Measurements from ENCODE around the gene ELOVL6. TPM values are rescaled to one million over a fixed set of nuclear protein-coding genes. Genes with fewer than 3 reads are reported as not detected.
"Not testable (repeated sequence)": the region's sequence is repeated elsewhere in the genome, so short reads cannot be mapped to it uniquely, and the experiment has no call there.

The ELOVL6 gene
- total RNA-seq, 1 donor from 2014 or later: 31.7 TPM

- no peak for DNase-seq (ENCODE audit: low read depth)
These were observed 73.7 kb downstream of the ELOVL6 start for GRCh38 chr4:110124711-110125110.

GRCh38 chr4:110122201-110122600, 76.2 kb downstream of the ELOVL6 start:
- no peak for DNase-seq (ENCODE audit: low read depth)

- DNase-seq (ENCODE audit: low read depth): no peak
These were observed 77.9 kb downstream of the ELOVL6 start for GRCh38 chr4:110120506-110120905.

- DNase-seq (ENCODE audit: low read depth): peak; percentile 89
These were observed 78.5 kb downstream of the ELOVL6 start for GRCh38 chr4:110119880-110120279.

- DNase-seq (ENCODE audit: low read depth): peak; percentile 47
These were observed 79.1 kb downstream of the ELOVL6 start for GRCh38 chr4:110119337-110119736.

GRCh38 chr4:110112056-110112455, 86.4 kb downstream of the ELOVL6 start:
- DNase-seq (ENCODE audit: low read depth): no peak

- no peak for DNase-seq (ENCODE audit: low read depth)
These were observed 89.0 kb downstream of the ELOVL6 start for GRCh38 chr4:110109455-110109854.

- no peak for DNase-seq (ENCODE audit: low read depth)
These were observed 89.5 kb downstream of the ELOVL6 start for GRCh38 chr4:110108960-110109359.

- no peak for DNase-seq (ENCODE audit: low read depth)
These were observed 90.0 kb downstream of the ELOVL6 start for GRCh38 chr4:110108422-110108821.

GRCh38 chr4:110107866-110108265, 90.5 kb downstream of the ELOVL6 start:
- DNase-seq (ENCODE audit: low read depth): no peak

- peak; percentile 92 for DNase-seq (ENCODE audit: low read depth)
These were observed 91.5 kb downstream of the ELOVL6 start for GRCh38 chr4:110106931-110107296.

- DNase-seq (ENCODE audit: low read depth): no peak
These were observed 93.8 kb downstream of the ELOVL6 start for GRCh38 chr4:110104661-110105060.

- no peak for DNase-seq (ENCODE audit: low read depth)
These were observed 98.8 kb downstream of the ELOVL6 start for GRCh38 chr4:110099638-110100037.

- peak; percentile 71 for DNase-seq (ENCODE audit: low read depth)
These were observed 102.0 kb downstream of the ELOVL6 start for GRCh38 chr4:110096405-110096804.

GRCh38 chr4:110092646-110093045, 105.8 kb downstream of the ELOVL6 start:
- DNase-seq (ENCODE audit: low read depth): no peak

- DNase-seq (ENCODE audit: low read depth): peak; percentile 61
These were observed 106.8 kb downstream of the ELOVL6 start for GRCh38 chr4:110091434-110092140.

GRCh38 chr4:110088670-110089069, 109.7 kb downstream of the ELOVL6 start:
- DNase-seq (ENCODE audit: low read depth): peak; percentile 47

GRCh38 chr4:110087070-110087708, 111.2 kb downstream of the ELOVL6 start:
- DNase-seq (ENCODE audit: low read depth): peak; percentile 96

GRCh38 chr4:110085131-110085530, 113.3 kb downstream of the ELOVL6 start:
- peak; percentile 47 for DNase-seq (ENCODE audit: low read depth)

GRCh38 chr4:110084154-110084553, 114.3 kb downstream of the ELOVL6 start:
- DNase-seq (ENCODE audit: low read depth): no peak

GRCh38 chr4:110078148-110078547, 120.3 kb downstream of the ELOVL6 start:
- not testable (repeated sequence) for DNase-seq (ENCODE audit: low read depth)

GRCh38 chr4:110076828-110077227, 121.6 kb downstream of the ELOVL6 start:
- DNase-seq (ENCODE audit: low read depth): not testable (repeated sequence)

GRCh38 chr4:110075891-110076290, 122.5 kb downstream of the ELOVL6 start:
- no peak for DNase-seq (ENCODE audit: low read depth)

Data from renal cortical epithelial cell (primary cell).